GM12874 (cell line): ENCODE results near the gene NSMF.

ENCODE experiments used
- TF ChIP-seq, protein P1 (sequence below): IDR thresholded peaks from 2 replicates; pipeline ENCODE4 v1.5.1; 2011; ENCODE audit warnings: low read depth, mild to moderate bottlenecking, control low read depth, low read length, moderate library complexity; ENCODE audit not compliant: insufficient read depth

The NSMF gene

DNA sequence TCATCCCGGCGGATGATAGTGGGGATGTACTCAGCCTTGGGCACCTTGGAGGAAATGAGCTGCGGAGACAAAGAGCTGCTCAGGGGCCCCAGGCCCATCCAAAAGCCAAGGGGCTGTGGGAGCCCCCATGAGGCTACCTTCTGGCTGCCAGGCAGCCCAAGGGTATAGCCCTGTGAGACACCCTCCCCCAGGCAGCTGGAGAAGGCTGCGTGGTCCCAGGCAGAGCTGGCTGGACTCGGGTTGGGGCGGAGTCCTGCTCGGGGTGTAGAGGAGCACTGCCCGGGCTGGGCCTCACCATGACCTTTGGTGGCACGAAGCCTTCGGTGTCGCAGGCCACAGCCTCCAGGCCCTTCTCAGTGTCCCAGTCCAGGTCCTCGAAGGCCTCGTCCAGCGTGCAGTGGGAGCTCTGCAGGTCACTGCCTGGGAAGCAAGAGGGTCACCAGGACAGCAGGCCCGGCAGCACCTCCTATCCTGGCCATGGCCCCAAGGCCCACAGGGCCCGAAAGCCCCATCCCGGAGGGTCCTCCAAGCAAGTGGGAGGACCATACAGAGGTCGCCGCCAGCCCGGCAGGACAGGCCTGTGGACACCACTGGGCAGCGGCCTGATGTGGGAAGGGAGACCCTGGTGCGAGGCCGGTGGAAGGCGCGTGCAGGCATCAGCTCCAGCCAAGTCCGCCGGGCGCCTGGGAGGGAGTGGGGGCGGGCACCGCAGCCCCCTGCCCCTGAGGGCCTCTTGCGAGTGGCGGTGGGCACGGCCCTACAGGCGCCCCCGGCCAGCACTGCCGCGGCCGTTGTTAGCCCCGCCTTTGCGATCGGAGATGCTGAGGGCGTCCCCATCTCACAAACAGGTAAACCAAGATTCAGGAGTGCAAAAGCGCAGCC lies 6.1 kb downstream of the NSMF start:
- TF ChIP-seq, protein P1, sequence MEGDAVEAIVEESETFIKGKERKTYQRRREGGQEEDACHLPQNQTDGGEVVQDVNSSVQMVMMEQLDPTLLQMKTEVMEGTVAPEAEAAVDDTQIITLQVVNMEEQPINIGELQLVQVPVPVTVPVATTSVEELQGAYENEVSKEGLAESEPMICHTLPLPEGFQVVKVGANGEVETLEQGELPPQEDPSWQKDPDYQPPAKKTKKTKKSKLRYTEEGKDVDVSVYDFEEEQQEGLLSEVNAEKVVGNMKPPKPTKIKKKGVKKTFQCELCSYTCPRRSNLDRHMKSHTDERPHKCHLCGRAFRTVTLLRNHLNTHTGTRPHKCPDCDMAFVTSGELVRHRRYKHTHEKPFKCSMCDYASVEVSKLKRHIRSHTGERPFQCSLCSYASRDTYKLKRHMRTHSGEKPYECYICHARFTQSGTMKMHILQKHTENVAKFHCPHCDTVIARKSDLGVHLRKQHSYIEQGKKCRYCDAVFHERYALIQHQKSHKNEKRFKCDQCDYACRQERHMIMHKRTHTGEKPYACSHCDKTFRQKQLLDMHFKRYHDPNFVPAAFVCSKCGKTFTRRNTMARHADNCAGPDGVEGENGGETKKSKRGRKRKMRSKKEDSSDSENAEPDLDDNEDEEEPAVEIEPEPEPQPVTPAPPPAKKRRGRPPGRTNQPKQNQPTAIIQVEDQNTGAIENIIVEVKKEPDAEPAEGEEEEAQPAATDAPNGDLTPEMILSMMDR, result no peak

- TF ChIP-seq, protein P1, result no peak
Observed at GRCh38 chr9:137452006-137452760, 7.0 kb downstream of the NSMF start.

GRCh38 chr9:137449931-137450538 lies 9.1 kb downstream of the NSMF start:
- TF ChIP-seq, protein P1, result no peak

- TF ChIP-seq, protein P1, result no peak
Observed at GRCh38 chr9:137449081-137449844, 9.9 kb downstream of the NSMF start.

DNA sequence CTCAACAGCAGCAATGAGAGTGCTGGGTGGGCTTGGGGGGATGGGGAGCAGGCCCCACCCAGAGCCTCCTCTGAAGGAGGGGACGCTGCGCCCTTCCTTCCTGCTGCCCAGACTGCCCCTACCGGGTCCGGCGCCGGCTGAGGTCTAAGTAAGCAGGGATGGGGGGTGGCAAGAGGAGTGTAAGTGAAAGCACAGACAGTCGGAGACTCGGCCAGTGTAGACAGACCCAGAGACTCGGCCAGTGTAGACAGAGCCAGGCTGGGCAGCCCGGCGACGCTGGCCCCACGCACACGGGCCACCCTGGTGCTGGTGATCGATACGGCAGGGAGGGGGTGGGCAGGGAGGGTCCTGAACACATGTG lies 10.6 kb downstream of the NSMF start:
- TF ChIP-seq, protein P1, result no peak

- TF ChIP-seq, protein P1, result no peak
Observed at GRCh38 chr9:137447722-137448601, 11.2 kb downstream of the NSMF start.
